ENCODE results near the gene S100A16.

DNA sequence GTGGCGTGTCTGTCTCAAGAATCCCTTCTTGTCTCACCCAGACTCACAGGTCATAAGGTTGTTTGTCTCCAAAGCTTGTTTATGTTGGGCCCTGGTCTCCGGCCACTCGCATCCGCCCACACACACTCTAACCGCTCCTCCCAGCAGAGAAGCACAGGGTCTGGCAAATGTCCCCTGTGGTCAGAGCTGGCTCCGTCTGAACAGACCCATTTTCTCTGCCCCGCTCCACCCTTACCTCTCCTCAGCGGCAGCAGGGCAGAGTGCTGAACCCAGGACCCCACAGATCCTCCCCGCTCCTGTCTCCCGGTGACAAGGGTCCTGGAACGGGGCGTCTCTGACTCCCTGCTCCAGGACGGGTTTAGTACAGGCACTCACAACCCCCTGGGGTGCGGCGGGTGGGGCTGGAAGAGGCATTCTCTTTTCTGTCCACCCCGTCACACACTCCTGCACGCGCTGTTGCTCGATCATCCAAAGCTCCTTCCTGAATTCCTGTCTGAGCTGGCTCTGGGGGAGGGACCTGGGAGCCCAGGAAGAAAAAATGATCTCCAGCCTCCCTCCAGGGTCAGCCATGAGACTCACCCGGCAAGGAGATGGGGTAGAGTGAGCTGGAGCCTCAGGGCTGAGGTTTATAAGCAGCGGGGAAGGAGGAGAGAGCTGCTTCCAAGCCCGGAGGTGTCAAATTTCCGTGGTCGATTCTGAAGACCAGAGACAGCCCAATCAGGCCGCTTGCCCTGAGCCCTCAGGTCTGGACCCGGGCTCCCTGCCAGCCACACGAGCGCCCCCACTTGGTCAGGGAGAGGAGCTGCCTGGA, 14.2 kb upstream of the S100A16 start, which contains the start of gene S100A13:
- peak in 1 of 2 donors; percentile 61 for TF ChIP-seq POLR2A (IDR thresholded peaks at IDR 0.05)
- TF ChIP-seq, protein P1, sequence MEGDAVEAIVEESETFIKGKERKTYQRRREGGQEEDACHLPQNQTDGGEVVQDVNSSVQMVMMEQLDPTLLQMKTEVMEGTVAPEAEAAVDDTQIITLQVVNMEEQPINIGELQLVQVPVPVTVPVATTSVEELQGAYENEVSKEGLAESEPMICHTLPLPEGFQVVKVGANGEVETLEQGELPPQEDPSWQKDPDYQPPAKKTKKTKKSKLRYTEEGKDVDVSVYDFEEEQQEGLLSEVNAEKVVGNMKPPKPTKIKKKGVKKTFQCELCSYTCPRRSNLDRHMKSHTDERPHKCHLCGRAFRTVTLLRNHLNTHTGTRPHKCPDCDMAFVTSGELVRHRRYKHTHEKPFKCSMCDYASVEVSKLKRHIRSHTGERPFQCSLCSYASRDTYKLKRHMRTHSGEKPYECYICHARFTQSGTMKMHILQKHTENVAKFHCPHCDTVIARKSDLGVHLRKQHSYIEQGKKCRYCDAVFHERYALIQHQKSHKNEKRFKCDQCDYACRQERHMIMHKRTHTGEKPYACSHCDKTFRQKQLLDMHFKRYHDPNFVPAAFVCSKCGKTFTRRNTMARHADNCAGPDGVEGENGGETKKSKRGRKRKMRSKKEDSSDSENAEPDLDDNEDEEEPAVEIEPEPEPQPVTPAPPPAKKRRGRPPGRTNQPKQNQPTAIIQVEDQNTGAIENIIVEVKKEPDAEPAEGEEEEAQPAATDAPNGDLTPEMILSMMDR (IDR thresholded peaks at IDR 0.05) = peak; percentile 43 to 69 (median 54)
